Stimulated activated CD4-positive, alpha-beta T cell treated with anti-CD3 and anti-CD28 coated beads, Interleukin-12 subunit alpha, Interleukin-12 subunit beta, amount 100 ng/mL, for 48 hours (primary cell): Measurements from ENCODE around the gene TSG101.

Experiments used
- DNase-seq, 3 donors: peaks; one replicate each; pipeline ENCODE4 v3.0.0-alpha.2; 2020; ENCODE audit warnings: low read depth in 2 of 3, low spot score in 1 of 3

TSG101 gene

GRCh38 chr11:18495271-18495670 lies 31.5 kb downstream of the TSG101 start:
- no peak for DNase-seq

GRCh38 chr11:18493310-18493709 lies 33.4 kb downstream of the TSG101 start:
- no peak for DNase-seq

DNA sequence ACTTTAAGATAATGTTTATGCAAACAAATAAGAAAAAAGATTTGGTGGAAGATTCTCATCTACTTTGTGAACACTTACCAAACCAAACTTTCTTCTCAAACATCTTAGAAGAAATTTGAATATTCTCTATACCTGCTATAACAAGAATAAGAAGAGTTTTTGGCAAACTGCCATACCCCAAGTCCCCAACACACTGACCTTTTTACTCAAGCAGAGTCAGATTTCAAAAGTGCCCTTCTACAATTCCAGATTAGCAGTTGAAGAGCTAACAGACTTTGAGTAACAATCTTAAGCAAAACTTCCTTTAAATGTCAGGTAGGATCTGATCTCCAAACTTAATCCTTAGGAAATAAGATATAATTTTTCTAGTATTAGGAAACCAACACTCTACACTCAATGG lies 33.9 kb downstream of the TSG101 start:
- no peak for DNase-seq

DNA sequence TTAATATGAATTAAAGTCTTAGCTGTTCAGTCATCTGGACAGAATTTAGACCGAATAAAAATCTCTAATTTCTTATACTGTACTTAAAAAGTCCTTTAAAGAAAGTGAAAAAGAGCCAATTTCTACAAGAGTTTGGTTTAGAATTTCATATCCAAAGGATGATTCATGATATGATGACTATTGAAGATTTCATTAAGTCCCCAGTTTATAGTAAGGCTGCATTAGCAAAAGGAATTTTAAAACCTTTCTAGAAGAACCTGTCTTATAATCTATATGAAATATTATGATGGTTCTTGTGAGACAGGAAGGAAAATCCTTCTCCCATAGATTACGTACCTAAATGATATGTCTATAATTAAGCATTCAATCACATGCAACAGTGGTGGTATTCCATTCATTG lies 34.8 kb downstream of the TSG101 start:
- no peak for DNase-seq

GRCh38 chr11:18490736-18491485 lies 35.8 kb downstream of the TSG101 start:
- no peak for DNase-seq

DNA sequence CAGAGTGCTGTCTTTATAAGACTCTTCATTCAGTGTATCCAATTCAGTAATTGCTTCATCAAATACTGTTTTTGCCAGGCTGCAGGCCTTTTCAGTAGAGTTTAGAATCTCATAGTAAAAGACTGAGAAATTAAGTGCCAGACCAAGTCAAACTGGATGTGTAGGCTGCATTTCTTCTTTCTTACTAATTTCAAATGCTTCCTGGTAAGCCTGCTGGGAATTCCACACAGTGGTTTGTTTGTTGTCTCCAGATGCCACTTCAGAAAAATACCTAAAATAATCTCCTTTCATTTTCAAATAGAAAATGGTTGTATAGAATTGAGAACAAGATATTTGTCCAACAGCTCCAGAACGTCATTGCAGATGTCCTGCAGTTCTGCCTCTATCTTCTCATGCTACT lies 36.4 kb downstream of the TSG101 start:
- DNase-seq, result no peak

GRCh38 chr11:18485913-18486528 lies 40.7 kb downstream of the TSG101 start:
- DNase-seq, result no peak

GRCh38 chr11:18479063-18479462 lies 47.7 kb downstream of the TSG101 start:
- DNase-seq, result no peak

DNA sequence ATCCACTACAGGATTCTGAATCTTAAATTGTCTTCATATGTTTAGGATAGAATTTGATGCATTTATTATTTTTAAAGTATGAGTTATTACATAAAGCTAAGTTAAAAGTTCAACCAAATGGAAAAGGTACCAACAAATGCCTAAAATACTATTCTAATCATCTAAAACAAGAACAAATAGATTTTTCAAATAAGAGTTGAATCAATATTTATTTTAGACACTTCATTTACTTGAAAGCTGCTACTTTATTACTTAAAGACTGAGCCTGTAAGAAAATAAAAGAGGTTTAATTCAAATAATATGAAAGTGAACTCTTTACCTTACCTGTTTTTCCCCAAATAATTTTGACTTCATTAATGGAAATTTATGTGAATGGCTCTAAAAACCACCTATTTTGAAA lies 54.2 kb downstream of the TSG101 start:
- no peak for DNase-seq

DNA sequence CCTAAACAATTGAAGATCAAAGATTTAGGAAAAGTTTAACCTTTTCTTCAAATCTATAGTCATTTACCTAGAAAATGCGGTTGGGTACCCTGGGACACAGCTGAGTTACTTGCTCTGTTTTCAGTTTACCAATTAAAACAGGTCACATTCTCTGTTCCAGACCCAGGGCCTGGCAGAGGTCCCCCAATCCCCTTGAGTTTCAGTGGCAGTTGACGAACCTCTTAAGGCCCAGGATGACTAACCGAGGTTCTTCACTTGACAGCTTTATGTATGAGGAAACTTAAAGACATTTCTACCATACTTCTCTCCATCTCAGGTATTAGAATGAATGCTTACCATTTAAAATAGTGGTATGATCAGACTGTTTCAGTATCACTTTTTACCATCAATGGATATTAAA lies 54.7 kb downstream of the TSG101 start:
- peak in 2 of 3 donors; percentile 12 to 16 for DNase-seq

DNA sequence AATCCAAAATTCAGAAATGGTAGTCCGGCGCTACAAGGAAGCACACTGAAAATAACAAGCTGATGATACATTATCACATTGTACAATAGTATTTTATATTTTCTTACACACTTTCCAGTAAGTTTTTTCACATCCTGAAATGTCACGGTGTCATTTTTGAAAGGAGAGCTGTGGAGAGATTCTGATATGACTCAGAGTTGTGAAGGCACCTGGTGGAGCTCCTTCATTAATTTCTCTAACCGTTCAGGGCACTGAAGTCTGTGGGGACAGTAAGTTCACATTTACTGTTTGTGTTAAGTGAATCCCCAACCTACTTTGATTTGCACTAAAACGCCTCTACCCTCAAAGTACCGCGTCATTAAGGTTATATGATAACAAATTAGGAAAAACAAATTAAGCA lies 57.8 kb downstream of the TSG101 start:
- DNase-seq, result no peak

DNA sequence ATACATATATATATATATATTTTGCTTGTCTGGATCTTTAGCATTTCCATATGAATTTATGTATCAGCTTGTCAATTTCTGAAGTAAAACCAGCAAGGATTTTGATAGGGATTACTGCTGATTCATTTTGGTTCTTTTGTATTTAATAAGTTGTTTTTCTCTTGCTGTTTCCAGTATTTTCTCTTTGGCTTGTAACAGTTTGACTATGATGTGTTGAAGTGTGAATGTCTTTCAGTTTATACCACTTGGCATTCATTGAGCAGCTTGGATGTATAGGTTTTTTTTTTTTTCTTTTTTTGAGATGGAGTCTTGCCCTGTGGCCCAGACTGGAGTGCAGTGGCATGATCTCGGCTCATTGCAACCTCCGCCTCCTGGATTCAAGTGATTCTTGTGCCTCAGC lies 58.7 kb downstream of the TSG101 start:
- DNase-seq, result no peak

- DNase-seq, result no peak
Observed at GRCh38 chr11:18466402-18466801, 60.3 kb downstream of the TSG101 start.

GRCh38 chr11:18463439-18463838 lies 63.3 kb downstream of the TSG101 start:
- DNase-seq, result no peak

- no peak for DNase-seq
Observed at GRCh38 chr11:18461909-18462308, 64.8 kb downstream of the TSG101 start.

- no peak for DNase-seq
Observed at GRCh38 chr11:18459634-18460033, 67.1 kb downstream of the TSG101 start.

DNA sequence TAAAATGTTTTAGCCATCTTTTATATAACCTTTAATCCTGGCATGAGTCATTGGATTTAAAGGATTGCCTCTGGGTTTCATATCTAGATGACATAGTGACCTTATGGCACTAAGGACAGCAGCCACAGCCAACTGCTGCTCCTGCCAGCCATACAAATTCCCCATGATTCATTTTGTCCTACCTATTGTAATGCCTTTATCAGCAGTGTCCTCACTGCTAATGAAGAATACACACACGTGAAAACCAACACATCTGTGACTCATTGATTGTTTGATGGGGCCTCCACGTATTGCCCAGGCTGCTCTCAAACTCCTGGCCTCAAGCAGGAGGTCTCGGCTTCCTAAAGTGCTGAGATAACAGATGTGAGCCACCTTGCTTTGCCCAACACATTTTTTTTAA lies 69.3 kb downstream of the TSG101 start:
- no peak for DNase-seq

GRCh38 chr11:18455686-18456372 lies 70.9 kb downstream of the TSG101 start, which contains the start of gene LDHAL6A:
LDHAL6A (plus strand) TSS chr11:18455856; CDS start chr11:18456681, 825 bp downstream.
- no peak for DNase-seq

DNA sequence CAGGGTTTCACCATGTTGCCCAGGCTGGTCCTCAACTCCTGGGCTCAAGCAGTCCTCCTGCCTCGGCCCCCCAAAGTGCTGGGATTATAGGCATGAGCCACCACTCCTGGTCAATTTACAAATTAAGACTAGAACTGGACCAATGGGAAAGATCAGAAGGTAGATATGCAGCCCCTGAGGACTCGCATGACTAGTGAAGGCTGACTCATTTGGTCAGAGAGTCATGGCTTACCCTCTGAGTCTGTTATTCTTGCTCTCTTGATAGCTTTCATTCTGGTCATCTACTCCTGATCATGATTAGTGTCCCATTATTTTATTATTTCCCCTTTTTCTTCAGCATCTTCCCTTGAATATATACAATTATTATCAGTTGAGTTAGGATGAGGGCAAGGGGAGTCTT lies 73.8 kb downstream of the TSG101 start:
- DNase-seq, result no peak

DNA sequence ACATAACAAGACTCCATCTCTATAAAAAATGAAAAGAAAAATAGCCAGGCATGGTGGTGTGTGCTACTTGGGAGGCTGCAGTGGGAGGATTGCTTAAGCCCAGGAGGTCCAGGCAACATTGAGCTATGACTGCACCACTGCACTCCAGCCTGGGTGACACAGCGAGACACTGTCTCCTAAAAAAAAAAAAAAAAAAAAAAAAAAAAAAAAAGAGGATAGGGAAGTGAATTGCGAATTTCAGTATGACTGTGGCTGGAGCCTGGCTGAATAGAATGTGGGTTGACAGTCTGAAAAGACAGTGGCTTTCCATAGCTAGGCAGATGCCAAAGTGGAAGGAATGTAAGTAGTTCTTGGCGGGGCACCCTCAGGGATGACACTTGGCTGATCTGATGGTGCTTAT lies 77.5 kb downstream of the TSG101 start:
- no peak for DNase-seq

DNA sequence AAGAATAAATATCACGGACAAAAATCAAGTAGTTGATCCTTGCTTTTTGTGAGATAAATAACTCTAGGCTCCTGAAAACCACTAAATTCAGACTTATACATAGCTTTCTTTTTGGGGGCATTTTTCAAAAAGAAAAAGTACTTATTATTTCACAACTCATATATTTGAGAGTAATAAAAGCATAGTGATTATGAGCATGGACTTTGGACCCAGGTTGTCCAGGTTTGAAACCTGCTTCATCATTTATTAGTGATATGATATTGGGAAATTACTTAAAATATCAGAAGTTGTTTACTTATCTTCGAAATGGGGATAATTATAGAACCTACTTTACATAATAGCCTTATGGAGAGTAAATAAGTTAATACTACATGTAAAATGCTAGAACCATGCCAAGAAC lies 88.1 kb downstream of the TSG101 start:
- DNase-seq, result no peak
